ENCODE results near the gene QRFP.
"Not testable (repeated sequence)": the region's sequence is repeated elsewhere in the genome, so short reads cannot be mapped to it uniquely, and the experiment has no call there.

QRFP gene

DNA sequence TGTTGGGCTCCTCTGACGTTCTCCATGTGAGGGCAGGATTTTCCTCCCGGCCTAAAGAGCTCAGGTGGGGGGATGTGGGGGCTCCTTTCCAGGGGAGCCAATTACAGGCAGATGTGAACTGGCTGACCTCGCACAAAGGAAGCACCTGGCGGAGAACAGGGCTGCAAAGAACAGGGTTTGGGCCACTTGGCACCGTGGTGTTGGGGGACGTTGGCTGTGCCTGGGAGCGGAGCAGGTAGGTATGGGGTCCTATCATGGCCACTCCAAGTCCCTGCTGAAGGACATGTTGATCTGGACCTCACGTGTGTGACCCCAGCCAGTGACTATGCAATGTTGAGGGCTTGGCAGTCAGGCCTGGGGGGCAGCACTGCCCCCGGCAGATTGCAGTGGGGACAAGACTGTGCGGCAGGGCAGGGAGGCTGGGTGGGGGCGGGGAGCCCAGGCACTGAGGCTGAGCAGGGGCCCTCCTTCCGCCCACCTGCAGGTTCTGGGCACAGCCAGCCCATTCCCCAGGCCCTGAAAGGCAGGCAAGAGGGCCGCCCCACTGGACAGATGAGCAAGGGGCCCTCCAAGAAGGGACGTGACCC, 23.0 kb upstream of the QRFP start:
- DNase-seq (ENCODE audit: low read depth) = no peak

DNA sequence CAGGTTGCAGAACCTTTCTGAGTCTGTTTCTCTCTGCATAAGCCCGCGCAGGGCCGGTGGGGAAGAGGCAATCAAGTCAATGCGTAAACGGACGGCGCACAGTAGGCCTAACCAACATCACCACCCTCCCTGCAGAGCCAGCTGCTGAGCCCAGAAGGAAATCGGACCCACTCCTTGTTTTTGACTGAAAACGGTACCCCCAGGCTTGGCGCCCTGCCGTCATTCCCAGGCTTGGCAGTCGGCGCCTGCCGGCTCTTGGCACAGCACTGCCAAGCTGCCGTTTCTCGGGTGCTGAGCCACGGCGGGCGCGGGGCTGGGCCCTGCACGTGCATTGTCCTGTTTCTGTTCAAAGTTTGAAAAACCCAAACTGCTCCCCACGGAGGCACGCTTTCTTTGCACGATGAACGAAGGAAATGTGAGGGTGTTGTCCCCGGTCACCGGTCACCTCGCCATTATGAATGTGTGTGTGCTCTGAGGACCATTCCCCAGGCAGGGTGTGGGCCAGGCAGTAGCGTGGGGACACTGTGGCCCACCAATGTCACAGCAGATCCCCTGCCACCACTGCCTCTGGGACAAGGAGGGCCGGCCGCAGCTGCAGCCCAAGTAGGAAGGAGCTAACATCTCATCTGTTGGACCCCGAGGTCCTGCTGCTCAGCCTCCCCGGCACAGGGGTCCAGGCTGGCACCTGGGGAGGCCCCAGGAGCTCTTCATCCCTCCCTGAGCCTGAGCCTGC, 22.4 kb upstream of the QRFP start:
- no peak for DNase-seq (ENCODE audit: low read depth)

DNA sequence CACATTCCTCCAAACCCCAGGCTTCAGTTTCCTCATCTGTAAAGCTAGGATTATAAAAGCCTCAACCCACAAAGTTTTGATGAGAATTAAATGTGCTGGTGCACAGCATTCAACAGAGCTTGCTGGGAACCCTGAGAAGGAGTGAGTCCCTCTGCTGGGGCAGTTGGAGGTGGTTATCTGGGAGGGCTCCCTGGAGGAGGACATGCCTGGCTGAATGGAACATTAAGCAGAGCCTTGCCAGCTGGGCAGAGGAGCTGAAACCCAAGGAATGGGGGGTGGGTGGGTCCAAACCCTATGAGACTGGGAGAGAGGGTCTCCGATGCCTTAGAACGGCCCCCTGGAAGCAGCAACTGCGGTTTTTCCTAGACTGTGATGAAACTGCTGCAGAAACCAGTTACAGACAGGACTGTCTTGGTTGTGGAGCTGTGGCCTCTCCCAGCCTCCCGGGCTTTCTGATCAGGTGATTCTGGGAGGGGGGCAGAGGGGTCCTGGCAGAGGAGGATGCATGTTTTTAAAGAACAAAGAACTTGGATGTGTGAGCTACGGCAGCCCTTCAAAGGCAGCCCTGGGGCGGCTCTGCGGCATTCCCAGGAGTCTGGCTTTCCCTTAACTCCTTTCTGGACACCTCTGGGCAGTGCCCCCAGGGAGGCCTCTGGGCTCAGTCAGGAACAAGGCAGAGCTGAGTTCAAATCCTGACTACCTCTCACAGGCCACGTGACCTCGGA, 21.7 kb upstream of the QRFP start:
- DNase-seq (ENCODE audit: low read depth) = no peak

DNA sequence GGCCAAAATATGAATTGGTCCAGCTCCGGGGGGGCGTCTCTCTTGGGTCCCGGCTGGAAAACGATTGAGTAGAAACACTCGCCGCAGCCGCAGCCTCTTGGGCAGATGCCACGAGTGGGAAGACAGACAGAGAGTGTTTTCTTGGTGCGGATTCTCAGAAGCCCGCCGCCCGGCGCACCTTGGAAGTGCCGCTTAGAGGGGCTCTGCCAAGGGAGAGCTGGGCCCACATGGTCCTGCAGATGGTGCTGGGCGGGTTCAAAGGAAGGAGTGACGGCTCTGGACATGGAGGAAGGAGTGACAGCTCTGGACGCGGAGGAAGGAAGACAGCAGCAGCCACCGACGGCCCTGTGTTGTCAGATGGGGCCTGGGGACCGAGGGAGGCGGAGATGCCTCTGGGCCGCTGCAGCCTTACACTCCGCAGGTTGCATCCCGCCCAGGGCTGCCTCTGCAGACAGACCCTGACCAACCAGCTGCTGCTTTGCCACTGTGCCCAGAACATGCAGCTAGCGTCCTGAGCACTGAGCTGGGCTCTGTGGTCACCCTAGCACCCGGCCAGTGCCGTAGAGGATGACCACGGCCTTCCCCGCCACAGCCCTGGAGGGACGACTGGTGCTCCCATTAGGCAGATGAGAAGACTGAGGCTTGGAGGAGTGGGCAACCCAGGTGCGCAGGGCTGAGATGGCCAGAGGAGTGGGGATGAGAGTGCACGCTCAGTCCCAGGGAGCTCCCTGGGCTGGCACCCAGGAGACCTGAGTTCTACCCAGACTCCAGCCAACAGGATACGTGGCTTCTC, 20.8 kb upstream of the QRFP start:
- DNase-seq (ENCODE audit: low read depth) = no peak

DNA sequence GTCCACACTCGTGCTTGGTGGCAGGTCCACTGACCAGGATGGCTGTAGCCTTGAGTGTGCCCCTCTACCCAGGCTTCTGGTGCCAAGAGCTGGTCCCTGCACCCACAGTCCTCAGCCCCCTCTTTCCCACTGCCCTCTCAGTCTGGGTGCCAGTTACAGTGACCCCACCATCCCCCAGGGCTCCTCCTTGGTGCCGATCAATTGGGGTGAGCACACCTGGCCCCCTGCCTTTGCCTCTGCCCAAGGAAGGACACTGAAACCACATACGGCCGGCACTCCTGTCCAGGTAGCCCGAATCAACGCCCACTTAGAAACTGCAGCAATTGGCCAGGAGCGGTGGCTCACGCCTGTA, 18.5 kb upstream of the QRFP start:
- DNase-seq (ENCODE audit: low read depth) = no peak

DNA sequence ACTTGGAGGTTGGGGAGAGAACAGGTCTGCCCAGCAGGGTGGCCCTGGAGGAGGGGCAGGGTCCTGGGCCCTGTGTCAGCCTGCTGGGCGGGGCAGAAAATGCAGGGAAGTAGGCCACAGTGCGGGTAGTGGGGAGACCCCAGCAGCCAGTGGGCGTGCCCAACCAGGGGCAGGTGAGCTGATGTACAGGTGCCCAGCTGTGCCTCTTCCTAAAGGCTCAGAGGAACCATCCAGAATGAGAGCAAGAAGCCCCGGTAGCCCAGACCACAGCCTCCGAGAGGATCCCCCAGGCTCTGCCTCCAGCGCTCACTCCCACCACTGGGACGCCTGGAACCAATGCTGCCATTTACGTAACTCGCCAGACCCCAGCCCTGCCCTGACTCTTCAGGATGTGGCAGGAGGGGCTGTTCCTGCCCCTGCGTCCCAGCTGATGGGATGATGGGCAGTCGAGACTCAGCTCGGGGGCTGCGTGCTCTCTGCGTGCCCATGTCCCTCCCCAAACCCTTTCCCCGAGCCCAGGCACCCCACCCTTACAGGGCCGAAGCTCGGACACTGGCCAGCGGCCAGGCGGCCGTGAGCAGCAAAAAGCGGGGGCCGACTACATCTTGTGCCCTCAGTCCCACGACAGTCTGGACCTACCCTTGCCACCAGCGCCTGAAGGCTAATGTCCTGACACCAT, 17.9 kb upstream of the QRFP start:
- no peak for DNase-seq (ENCODE audit: low read depth)

DNA sequence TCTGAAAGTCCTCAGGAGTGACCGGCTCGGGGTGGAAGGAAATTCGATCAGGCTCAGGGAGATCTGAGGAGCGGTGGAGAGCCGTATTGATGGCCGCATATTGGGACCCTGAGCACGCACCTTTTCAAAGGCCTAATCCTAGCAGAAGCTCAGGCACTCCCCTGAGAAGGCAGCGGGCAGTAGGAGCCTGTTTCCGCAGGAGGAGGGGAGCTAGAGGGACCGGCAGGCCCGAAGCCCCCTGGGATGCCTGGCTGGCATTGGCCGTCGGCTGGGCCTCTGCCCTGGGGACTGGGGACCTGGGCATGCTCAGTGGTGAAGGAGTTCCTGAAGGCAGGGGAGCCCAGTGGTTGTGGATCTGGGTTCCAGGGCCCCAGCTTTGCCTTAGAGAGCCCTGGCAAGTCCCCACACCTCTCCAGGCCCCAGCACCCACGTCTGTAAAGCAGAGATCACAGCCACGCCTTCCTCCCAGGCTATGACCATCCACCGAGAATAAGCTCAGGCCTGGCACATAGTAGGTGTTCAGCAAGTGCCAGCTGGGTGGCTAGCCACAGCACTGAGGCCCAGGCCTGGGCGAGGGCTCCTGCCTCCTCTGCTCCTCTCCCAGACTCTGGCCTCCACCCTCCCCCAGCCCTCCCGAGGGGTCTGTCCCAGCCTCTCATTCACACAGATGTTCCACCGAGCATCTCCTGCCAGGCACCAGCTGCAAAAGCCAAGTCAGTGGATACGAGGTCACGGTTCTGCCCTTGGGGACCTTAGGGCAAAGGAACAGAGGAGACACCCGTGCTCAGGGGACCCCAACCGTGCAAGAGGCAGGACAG, 17.2 kb upstream of the QRFP start:
- no peak for DNase-seq (ENCODE audit: low read depth)

DNA sequence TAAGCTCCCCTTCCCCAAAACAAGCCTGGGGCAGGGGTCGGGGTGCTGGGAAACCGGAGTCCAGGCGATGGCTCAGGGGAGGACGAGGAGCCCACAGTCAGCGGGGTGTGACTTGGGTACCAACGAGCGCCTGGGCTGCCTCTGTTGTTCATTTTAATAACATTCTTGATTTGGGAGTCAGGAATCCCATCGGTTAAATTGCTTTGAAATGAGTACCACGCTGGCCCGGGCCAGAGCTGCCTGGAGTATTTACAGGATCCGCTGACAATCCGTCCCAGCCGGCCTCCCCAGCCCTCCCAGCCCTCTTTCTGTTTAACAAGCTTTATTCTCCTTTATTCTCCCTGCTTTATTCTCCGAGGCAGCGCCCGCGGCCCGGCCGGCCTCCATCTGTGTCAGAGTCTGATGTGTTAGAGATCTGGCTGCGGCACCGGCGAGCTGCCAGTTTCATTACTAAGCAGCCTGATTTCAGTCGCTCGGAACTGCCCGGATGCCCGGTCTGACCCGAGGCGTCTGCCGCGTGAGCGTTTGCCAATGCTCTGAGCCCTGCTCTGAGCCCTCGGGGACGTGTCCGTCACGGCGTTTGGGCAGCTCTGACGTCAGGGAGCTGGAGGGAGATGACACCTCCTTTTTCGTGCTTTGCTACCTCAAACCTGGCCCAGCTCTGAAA, 16.5 kb upstream of the QRFP start:
- no peak for DNase-seq (ENCODE audit: low read depth)

DNA sequence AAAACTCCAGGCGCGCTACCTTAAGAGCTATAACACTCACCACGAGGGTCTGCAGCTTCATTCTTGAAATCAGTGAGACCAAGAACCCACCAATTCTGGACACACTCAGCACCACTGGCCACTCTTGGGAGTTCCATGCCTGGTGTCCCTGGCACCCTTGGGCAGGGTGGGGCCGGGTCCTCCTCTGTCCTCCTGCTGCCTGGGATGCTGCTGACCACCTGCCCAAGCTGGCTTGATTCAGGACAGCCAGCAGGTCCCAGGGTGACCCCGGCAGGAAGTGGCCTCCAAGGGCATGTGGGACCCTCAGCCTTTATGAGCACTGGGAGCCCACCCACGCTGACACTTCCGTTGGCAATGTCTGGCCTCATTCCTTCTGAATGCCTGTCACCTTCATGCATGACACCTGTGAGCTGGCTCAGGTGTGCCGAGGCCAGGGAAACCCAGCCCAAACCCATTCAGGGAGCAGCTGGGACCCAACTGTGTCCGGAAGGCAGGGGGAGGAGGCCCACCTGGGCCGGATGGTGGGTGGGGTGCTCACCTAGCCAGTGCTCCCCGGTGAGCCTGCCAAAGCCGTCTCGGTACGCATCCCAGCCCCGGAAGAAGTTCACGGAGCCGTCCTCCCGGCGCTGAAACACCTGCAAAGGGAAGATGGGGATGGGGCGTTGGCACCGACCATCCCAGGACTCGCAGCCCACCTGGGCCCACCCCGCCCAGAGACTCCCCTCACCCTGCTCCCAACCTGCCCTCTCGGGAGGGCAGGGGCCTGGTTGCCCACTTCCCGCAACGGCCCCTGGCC, 14.8 kb upstream of the QRFP start:
- DNase-seq (ENCODE audit: low read depth) = no peak

DNA sequence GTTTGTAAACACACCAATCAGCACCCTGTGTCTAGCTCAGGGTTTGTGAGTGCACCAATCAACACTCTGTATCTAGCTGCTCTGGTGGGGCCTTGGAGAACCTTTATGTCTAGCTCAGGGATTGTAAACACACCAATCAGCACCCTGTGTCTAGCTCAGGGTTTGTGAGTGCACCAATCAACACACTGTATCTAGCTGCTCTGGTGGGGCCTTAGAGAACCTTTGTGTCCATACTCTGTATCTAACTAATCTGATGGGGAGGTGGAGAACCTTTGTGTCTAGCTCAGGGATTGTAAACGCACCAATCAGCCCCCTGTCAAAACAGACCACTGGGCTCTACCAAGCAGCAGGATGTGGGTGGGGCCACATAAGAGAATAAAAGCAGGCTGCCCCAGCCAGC, 14.1 kb upstream of the QRFP start:
- not testable (repeated sequence) for DNase-seq (ENCODE audit: low read depth)

DNA sequence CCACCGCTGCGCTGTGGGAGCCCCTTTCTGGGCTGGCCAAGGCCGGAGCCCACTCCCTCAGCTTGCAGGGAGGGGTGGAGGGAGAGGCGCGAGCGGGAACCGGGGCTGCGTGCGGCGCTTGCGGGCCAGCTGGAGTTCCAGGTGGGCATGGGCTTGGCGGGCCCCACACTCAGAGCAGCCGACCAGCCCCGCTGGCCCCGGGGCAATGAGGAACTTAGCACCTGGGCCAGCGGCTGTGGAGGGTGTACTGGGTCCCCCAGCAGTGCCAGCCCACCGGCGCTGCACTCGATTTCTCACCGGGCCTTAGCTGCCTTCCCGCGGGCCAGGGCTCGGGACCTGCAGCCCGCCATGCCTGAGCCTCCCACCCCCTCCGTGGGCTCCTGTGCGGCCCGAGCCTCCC, 13.4 kb upstream of the QRFP start:
- DNase-seq (ENCODE audit: low read depth) = not testable (repeated sequence)

DNA sequence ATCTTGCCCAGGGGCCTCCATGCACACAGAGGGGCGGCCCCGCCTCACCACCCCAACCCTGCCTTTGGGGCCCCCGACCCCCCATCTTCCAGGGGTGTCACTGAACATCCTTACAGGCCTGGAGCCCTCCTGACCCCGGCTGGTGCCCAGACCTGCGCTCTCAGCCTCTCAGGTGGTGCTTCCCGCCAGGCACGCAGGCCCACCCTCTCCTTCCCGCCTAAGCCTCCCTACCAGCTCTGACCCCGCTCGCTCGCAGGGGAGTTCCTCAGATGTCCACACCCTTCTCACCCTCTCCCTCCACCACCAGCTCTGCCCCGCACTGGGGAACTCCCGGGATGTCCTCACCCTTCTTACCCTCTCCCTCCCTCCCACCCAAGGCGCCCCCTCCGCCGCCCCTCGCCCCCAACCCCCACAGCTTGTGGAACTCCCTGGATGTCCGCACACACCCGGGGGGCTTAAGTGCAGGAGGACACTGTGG, 12.3 kb upstream of the QRFP start:
- DNase-seq (ENCODE audit: low read depth) = no peak

DNA sequence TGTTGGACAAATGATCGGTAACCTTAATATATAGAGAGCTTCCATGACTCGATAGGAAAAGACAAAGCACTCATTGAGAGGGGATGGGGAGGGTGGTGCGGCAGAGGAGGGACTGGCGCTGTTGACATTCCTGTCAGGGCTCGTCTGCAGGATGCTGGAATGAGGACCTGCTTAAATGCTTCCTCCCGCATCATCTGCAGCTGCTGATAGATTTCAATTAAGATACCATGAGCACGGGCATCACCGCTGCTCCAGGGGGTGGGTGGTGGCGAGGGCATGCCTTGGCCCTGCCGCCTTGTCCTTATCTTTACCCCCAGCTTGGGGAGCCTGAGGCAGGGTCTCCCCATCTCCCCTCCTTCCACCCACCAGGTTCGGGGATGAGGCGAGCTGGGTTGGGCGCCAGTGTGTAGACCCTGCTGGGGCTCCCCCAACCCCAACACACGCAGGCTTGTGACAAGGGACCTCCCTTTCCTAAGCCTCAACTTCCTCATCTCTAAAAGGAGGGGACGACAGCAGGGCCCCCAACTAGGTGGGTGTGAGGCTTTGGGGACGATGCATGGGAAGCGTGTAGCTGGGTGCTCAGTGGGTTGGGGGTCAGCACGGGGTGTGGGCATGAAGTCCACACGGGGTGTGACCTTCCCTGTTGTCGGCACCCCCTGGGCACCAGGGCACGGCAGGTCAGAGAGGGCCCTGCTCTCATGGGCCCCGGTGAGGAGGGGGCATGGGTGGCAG, 11.7 kb upstream of the QRFP start:
- DNase-seq (ENCODE audit: low read depth) = no peak

DNA sequence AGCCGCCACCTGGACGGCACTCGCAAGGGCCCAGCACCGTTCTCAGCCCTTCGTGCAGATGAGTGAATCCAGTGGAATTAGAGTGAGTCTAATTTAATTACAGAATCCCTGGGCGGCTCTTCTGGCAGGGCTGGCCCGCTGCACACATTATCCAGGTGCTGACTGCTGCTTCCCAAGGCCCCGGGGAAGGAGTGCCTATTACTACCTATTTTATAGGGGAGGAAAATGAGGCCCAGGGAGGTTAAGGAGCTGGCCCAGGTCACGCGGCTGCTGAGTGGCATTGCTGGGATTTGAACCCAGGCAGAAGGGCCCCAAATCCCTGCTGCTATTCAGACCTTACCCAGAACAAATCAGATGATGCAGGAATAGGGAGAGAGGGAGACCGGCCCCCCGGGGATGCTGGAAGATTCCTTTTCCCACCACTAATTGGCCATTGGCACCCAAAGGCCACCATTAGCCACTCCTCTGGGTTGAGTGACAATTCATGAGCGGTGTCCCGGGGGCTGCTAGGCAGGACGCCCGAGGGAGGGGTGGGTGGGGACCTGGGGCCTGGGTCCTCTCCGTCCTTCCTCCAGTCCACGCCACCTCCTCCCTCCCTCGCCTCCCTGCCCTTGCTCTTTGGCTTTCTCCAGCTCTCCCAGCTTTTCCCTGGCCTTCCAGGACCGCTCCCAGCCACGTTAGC, 10.3 kb upstream of the QRFP start:
- DNase-seq (ENCODE audit: low read depth) = no peak

DNA sequence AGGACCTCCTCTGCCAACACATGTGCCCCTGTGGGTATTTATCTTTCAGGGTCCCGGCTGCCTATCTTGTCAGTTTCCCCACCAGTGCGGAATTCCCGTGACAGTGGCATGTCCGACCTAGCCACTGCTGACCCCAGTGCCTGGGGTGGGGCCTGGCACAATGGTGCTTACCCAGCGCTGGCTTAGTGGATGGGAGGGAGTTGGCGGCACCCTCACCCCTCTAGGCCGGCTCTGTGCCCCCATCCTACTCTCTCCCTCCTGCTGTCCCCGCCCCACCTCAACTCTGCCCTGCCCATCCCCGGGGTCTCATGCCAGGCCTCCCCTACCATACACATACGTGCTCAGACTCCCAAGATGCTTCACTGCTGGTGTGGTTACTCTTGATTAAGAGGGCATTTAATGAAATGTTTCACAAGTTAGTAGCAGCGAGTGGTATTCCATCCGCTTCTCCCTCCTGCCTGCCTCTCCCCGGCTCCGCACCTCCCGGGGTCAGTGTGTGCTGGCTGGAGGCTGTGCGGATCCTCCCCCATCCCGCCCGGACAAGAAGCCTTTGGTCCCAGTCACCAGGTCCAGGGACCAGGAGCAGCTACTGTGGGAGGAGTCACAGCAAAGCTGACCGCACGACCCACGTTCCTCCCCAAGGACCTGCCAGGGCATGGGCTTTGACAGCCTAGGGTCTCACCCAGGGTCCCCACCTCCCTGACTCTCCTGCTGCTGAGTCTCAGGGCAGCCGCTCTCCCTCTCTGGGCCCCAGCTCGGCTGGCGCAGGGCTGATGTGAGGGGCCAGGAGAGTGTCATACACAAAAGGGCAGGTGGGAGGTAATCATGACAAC, 9.5 kb upstream of the QRFP start:
- DNase-seq (ENCODE audit: low read depth) = no peak

DNA sequence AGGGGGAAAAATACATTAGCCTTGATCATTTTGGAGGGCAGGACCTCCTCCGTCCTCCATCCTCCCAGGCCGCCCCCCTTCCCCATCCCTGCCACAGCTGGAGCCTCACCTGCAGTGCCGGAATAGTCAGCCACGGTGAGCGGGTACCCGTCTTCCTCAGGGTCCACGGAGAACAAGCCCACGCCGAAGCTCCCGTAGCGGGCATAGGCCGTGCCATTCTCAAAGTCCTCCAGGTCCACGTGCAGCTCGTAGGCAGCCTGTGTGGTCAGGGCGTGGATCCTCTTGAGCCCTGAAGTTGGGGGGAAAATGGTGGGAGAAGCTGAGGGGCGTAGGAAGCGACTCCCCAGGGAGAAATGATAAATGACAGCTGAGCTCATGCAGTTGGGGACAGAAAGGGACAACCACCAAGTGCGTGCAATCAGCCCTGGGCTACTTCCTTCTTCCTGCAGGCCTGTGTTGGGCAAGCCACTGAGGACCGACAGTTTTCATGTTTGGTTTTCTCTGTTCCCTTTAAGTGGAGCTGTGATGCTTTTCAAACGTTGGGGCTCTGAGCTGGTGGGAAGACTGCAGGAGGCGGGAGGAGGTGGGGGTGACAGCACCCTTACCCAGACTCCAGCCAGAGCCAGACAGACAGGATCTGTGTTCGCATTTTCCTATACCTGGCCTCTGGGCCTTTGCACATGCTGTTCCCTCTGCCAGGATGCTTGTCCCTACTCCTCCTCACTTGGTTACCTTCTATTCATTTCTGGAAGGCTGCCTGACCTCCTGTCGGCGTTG, 8.7 kb upstream of the QRFP start:
- DNase-seq (ENCODE audit: low read depth) = no peak

All from stimulated activated CD8-positive, alpha-beta memory T cell treated with anti-CD3 and anti-CD28 coated beads, Interleukin-12 subunit alpha, Interleukin-12 subunit beta, amount 100 ng/mL, for 4 hours (primary cell).